ENCODE results near the gene ANKHD1.

GRCh38 chr5:140588311-140589070 lies 186.9 kb downstream of the ANKHD1 start:
- no peak for TF ChIP-seq ZNF384 (IDR thresholded peaks at IDR 0.05)
- TF ChIP-seq TARDBP (IDR thresholded peaks at IDR 0.05): no peak
- no peak for TF ChIP-seq LEF1 (IDR thresholded peaks at IDR 0.05; ENCODE audit: borderline replicate concordance)
- TF ChIP-seq SP1 (IDR thresholded peaks at IDR 0.05): no peak
- no peak for TF ChIP-seq FOXK2 (IDR thresholded peaks at IDR 0.05)
- TF ChIP-seq FOXA1 (IDR thresholded peaks at IDR 0.05): no peak
- TF ChIP-seq SUZ12 (IDR thresholded peaks at IDR 0.05): no peak
